A549 treated with DMSO at 1 μM for 4 hours (cell line): Measurements from ENCODE around the gene DCP2. TPM values are rescaled to one million over a fixed set of nuclear protein-coding genes. Genes with fewer than 3 reads are reported as not detected.

Experiments
- total RNA-seq: library from RNA; stranded (reverse); fragments of 200-300 nt; extraction: Qiagen RNA extraction; gene quantifications from 5 replicates; pipeline ENCODE4 v1.2.3, GENCODE V29; 2022; ENCODE audit warnings: low read depth

Gene DCP2
- total RNA-seq: 10.3 to 13.8 TPM (median 13.2 TPM) in 5 replicates

GRCh38 chr5:112976432-112977309 lies at the start of gene DCP2:
Gene DCP2, plus strand, starts transcription at chr5:112976798. Its CDS starts 136 bp downstream, at chr5:112976934.

Other genes starting within 250 kb of the DCP2 start
- gene APC, start 238.9 kb upstream of the DCP2 start, total RNA-seq: 6.4 to 12.2 TPM (median 10.5 TPM) in 5 replicates
- 76.7 to 92.3 TPM (median 82.8 TPM) in 5 replicates for gene SRP19, start 115.5 kb upstream of the DCP2 start, total RNA-seq
- 122 to 150 TPM (median 138 TPM) in 5 replicates for gene REEP5, start 54.6 kb upstream of the DCP2 start, total RNA-seq